Liver (tissue), 9 donors: ENCODE measurements around the gene LPAR6. TPM values are rescaled to one million over a fixed set of nuclear protein-coding genes. Genes with fewer than 3 reads are reported as not detected.

ENCODE experiments used
- DNase-seq: peaks from one replicate; pipeline ENCODE4 v3.0.0-alpha.2; 2017; ENCODE audit warnings: low spot score
- H3K27ac ChIP-seq, 2 donors: one replicate each; pipeline ENCODE4 v1.7.0; 2013; ENCODE audit warnings: inconsistent platforms in 2 of 2, low read length in 2 of 2, control low read depth in 1 of 2, low read depth in 1 of 2, mild to moderate bottlenecking in 1 of 2
- H3K27me3 ChIP-seq, 4 donors: one replicate each; pipeline versions ENCODE4 v1.6.1 to v1.7.0; 2013; ENCODE audit warnings: low read length in 3 of 4, inconsistent platforms in 1 of 4, mild to moderate bottlenecking in 1 of 4, moderate library complexity in 1 of 4; ENCODE audit not compliant: control insufficient read depth in 4 of 4, insufficient read depth in 4 of 4
- H3K36me3 ChIP-seq, 4 donors: one replicate each; pipeline versions ENCODE4 v1.6.1 to v1.7.0; 2013; ENCODE audit warnings: low read length in 3 of 4, mild to moderate bottlenecking in 3 of 4, low read depth in 1 of 4, moderate library complexity in 1 of 4; ENCODE audit not compliant: control insufficient read depth in 4 of 4, insufficient read depth in 3 of 4
- H3K4me1 ChIP-seq, 4 donors: one replicate each; pipeline versions ENCODE4 v1.6.1 to v1.7.0; 2013; ENCODE audit warnings: low read length in 3 of 4, mild to moderate bottlenecking in 3 of 4, moderate library complexity in 1 of 4; ENCODE audit not compliant: control insufficient read depth in 4 of 4, insufficient read depth in 4 of 4
- H3K4me3 ChIP-seq, 3 donors: one replicate each; pipeline versions ENCODE4 v1.6.1 to v1.7.0; 2013; ENCODE audit warnings: low read length in 3 of 3, control low read depth in 1 of 3, low read depth in 1 of 3, mild to moderate bottlenecking in 1 of 3
- H3K9ac ChIP-seq, 2 donors: one replicate each; pipeline ENCODE4 v1.7.0; 2013; ENCODE audit warnings: low read length in 2 of 2, mild to moderate bottlenecking in 2 of 2, moderate library complexity in 2 of 2, control low read depth in 1 of 2, low read depth in 1 of 2
- H3K9me3 ChIP-seq, 4 donors: one replicate each; pipeline versions ENCODE4 v1.6.1 to v1.7.0; 2013; ENCODE audit warnings: low read length in 3 of 4; ENCODE audit not compliant: control insufficient read depth in 4 of 4
- EGR1 ChIP-seq, 2 donors: IDR thresholded peaks; 2 replicates each; pipeline ENCODE4 v1.6.1; 2016 to 2018; ENCODE audit warnings: antibody characterized with exemption in 2 of 2, low read depth in 2 of 2
- FOXA1 ChIP-seq: IDR thresholded peaks from 2 replicates; pipeline ENCODE4 v1.6.1; 2016; ENCODE audit warnings: antibody characterized with exemption
- FOXA2 ChIP-seq: IDR thresholded peaks from 2 replicates; pipeline ENCODE4 v1.6.1; 2016; ENCODE audit warnings: antibody characterized with exemption
- GABPA ChIP-seq, 2 donors: IDR thresholded peaks in 1 of 2; conservative IDR thresholded peaks in 1 of 2; 2 replicates each; pipeline ENCODE4 v1.6.1; 2016; ENCODE audit warnings: antibody characterized with exemption in 2 of 2, mild to moderate bottlenecking in 1 of 2, moderate library complexity in 1 of 2
- HNF4A ChIP-seq, 2 donors: conservative IDR thresholded peaks; 2 replicates each; pipeline ENCODE4 v1.6.1; 2016; ENCODE audit warnings: antibody characterized with exemption in 2 of 2, mild to moderate bottlenecking in 2 of 2
- JUND ChIP-seq, 2 donors: IDR thresholded peaks; 2 replicates each; pipeline ENCODE4 v1.6.1; 2016; ENCODE audit warnings: antibody characterized with exemption in 2 of 2
- NR2F2 ChIP-seq: IDR thresholded peaks from 2 replicates; pipeline ENCODE4 v1.6.1; 2016; ENCODE audit warnings: antibody characterized with exemption
- RAD21 ChIP-seq, 2 donors: IDR thresholded peaks; 2 replicates each; pipeline ENCODE4 v1.6.1; 2016; ENCODE audit warnings: antibody characterized with exemption in 2 of 2, mild to moderate bottlenecking in 2 of 2
- REST ChIP-seq: IDR thresholded peaks from 2 replicates; pipeline ENCODE4 v1.6.1; 2016; ENCODE audit warnings: antibody characterized with exemption, mild to moderate bottlenecking
- RXRA ChIP-seq, 2 donors: IDR thresholded peaks; 2 replicates each; pipeline ENCODE4 v1.6.1; 2017 to 2018; ENCODE audit warnings: antibody characterized with exemption in 2 of 2, mild to moderate bottlenecking in 1 of 2
- TAF1 ChIP-seq: conservative IDR thresholded peaks from 2 replicates; pipeline ENCODE4 v1.6.1; 2016; ENCODE audit warnings: antibody characterized with exemption, mild to moderate bottlenecking
- WGBS: extraction: QIAGEN DNeasy Blood & Tissue Kit; methylation state at CpG from one replicate; pipeline ENCODE4 v1.1.7; 2013; 5-methylcytosine and 5-hydroxymethylcytosine counted together
- polyA plus RNA-seq, 2 donors: library from polyadenylated mRNA; stranded (reverse) in 1 of 2; unstranded in 1 of 2; fragments of 200-250 nt in 1 of 2; fragments of >200 nt in 1 of 2; fragmentation: Nextera tagmentation in 1 of 2; extraction: Ambion mirVana in 1 of 2; gene quantifications; one replicate each; pipeline versions ENCODE4 v1.2.1 to v1.2.3, GENCODE V29; 2013 to 2015
- total RNA-seq, 2 donors: library from RNA; depleted of rRNA; stranded (reverse); fragments of >200 nt; gene quantifications; one replicate each; pipeline ENCODE4 v1.2.3, GENCODE V29; 2014
- TF ChIP-seq, protein P1 (sequence below): IDR thresholded peaks from 2 replicates; pipeline ENCODE4 v1.6.1; 2016; ENCODE audit warnings: antibody characterized with exemption
- TF ChIP-seq, protein P2 (sequence below): IDR thresholded peaks from 2 replicates; pipeline ENCODE4 v1.6.1; 2016; ENCODE audit warnings: antibody characterized with exemption
- donor health status: healthy.
- donor health status: healthy.
- donor health status: healthy.
- donor health status: healthy.
- donor health status: healthy.

The LPAR6 gene
- total and polyA plus RNA-seq, 4 donors: 5.9 to 12.4 (median 9.5) TPM

GRCh38 chr13:48411841-48412531 is 927 bp downstream of the LPAR6 start (continued):
- TF ChIP-seq JUND (IDR thresholded peaks at IDR 0.05): no peak
- TF ChIP-seq REST: no peak

- DNase-seq: no peak
- peak overlapping the region in 1 of 2 donors; percentile 45 for H3K27ac ChIP-seq
Measured at GRCh38 chr13:48411147-48411794, 1.6 kb downstream of the LPAR6 start.

DNA sequence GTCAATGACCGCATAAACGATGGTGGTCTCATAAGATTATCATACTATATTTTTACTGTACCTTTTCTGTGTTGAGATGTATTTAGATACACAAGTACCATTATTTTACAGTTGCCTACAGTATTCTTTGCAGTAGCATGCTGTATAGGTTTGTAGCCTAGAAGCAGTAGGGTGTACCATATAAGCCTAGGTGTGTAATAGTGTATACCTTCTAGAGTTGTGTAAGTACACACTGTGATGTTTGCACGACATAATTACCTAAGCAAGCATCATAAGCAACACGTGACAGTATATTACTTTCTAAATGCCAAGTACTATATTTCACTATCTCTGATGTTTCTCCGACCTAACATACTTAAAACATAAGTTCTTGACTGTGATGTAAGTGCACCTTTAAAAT is 2.7 kb downstream of the LPAR6 start:
- TF ChIP-seq, protein P1, sequence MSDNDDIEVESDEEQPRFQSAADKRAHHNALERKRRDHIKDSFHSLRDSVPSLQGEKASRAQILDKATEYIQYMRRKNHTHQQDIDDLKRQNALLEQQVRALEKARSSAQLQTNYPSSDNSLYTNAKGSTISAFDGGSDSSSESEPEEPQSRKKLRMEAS: no peak
- TF ChIP-seq EGR1 (IDR thresholded peaks at IDR 0.05; ENCODE audit: low read depth in 2 of 2) (no peak), RAD21 (IDR thresholded peaks at IDR 0.05) (no peak), FOXA2 (no peak)
- no peaks in the 10 kb centered on the region for H3K27me3 ChIP-seq
- H3K36me3 ChIP-seq: no peaks in the 10 kb centered on the region
- no peak for DNase-seq
- 76% methylated on average over 5 of the region's 5 CpGs for WGBS
- no peaks in the 10 kb centered on the region for H3K9me3 ChIP-seq
- peak overlapping the region in 1 of 2 donors; percentile 22 for H3K27ac ChIP-seq
- peak overlapping the region in 2 of 3 donors; percentile 31 to 44 for H3K4me3 ChIP-seq
- peak overlapping the region; percentile 24 to 68 for H3K9ac ChIP-seq
- no peaks in the 10 kb centered on the region for H3K4me1 ChIP-seq

More at GRCh38 chr13:48411147-48411794, 1.6 kb downstream of the LPAR6 start:
- Histone ChIP-seq H3K27me3 (no peaks in the 10 kb centered on the region), H3K9ac (peak overlapping the region; percentile 61 to 81), H3K4me1 (no peaks in the 10 kb centered on the region), H3K9me3 (no peaks in the 10 kb centered on the region), H3K36me3 (peaks cover 0 to 2% (median 0%) of the 10 kb centered on the region in 4 donors), H3K4me3 (peak overlapping the region; percentile 42 to 94 (median 75))
- 21% methylated on average over 1 of the region's 1 CpG for WGBS
- TF ChIP-seq JUND (IDR thresholded peaks at IDR 0.05) (no peak), HNF4A (conservative IDR thresholded peaks at IDR 0.05) (no peak)

- H3K9me3 ChIP-seq: no peaks in the 10 kb centered on the region
- TF ChIP-seq TAF1: no peak
- TF ChIP-seq GABPA (IDR thresholded peaks at IDR 0.05 in 1 of 2, conservative IDR thresholded peaks at IDR 0.05 in 1 of 2): no peak
- no peak for TF ChIP-seq RXRA (IDR thresholded peaks at IDR 0.05)
- TF ChIP-seq, protein P2, sequence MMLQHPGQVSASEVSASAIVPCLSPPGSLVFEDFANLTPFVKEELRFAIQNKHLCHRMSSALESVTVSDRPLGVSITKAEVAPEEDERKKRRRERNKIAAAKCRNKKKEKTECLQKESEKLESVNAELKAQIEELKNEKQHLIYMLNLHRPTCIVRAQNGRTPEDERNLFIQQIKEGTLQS: no peak
- no peak for TF ChIP-seq FOXA1
- TF ChIP-seq FOXA2: no peak
- TF ChIP-seq JUND (IDR thresholded peaks at IDR 0.05): no peak
- no peak for TF ChIP-seq NR2F2
- TF ChIP-seq RAD21 (IDR thresholded peaks at IDR 0.05): no peak
- TF ChIP-seq HNF4A (conservative IDR thresholded peaks at IDR 0.05): no peak
- TF ChIP-seq EGR1 (IDR thresholded peaks at IDR 0.05; ENCODE audit: low read depth in 2 of 2): no peak
- no peak overlapping the region for H3K27ac ChIP-seq
- H3K4me3 ChIP-seq: no peak overlapping the region
- H3K36me3 ChIP-seq: no peaks in the 10 kb centered on the region
- no peaks in the 10 kb centered on the region for H3K4me1 ChIP-seq
- H3K9ac ChIP-seq: no peak overlapping the region
- H3K27me3 ChIP-seq: no peaks in the 10 kb centered on the region
- no peak for DNase-seq
Measured at GRCh38 chr13:48405875-48406274, 7.0 kb downstream of the LPAR6 start.
